Measurements from ENCODE around the gene NEUROD4.
"Not testable (repeated sequence)": the region's sequence is repeated elsewhere in the genome, so short reads cannot be mapped to it uniquely, and the experiment has no call there.

Gene NEUROD4

GRCh38 chr12:54977857-54978256 lies 41.9 kb upstream of the NEUROD4 start:
- no peak for TF ChIP-seq CTCF (IDR thresholded peaks at IDR 0.05; ENCODE audit: control insufficient read depth, extremely low read depth, insufficient read depth)
- no peak overlapping the region for H3K4me3 ChIP-seq (ENCODE audit: low read depth, low read length)
- DNase-seq (ENCODE audit: low read depth): no peak

DNA sequence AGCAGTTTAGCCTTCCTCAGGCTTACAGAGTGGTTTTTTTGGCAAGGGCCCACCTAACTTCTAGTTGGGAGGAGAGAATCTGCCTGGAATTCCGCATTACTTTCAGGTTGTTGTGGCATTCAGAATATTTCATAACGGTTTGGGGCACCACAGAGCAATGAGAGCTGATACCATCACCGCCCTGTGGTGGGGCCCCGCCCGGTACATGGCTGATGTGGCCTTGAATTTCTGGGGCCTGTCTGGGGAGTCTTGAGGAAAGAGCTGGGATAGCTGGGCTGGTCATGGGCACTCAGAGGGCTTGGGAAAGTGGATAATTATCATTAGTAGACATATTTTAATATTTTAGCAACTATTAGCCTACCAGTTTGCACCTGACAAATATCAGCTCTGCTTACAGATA lies 39.4 kb upstream of the NEUROD4 start:
- DNase-seq (ENCODE audit: low read depth): no peak
- TF ChIP-seq CTCF (IDR thresholded peaks at IDR 0.05; ENCODE audit: control insufficient read depth, extremely low read depth, insufficient read depth): no peak
- no peak overlapping the region for H3K4me3 ChIP-seq (ENCODE audit: low read depth, low read length)

GRCh38 chr12:54981796-54982195 lies 38.0 kb upstream of the NEUROD4 start:
- H3K4me3 ChIP-seq (ENCODE audit: low read depth, low read length): no peak overlapping the region
- DNase-seq (ENCODE audit: low read depth): no peak
- no peak for TF ChIP-seq CTCF (IDR thresholded peaks at IDR 0.05; ENCODE audit: control insufficient read depth, extremely low read depth, insufficient read depth)

DNA sequence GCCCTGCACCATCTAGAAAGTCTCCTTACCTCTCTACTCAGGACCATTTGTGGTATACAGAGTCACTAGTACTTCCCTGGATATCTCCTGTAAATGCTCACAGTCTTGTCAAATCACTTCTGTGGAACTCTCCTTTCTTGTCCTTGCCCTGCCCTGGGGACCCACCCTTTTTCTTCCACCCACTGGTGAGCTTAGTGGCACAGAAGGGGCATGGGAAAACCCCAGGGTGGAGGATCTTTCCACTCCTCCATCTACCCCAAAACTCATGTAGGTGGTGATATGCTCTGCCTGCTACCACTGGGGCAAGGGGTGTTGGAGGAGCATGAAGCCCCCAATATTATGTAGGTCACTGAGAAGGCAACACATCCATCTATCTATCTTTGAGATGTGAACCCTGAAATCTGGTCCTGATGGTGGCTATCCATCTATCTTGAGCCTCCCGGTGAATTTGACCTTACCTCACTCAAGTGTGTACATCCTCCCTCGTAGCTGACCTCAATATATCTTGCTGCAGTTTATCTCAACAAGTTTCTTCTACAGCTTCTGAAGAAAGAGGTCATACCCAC lies 36.2 kb upstream of the NEUROD4 start:
- no peak overlapping the region for H3K4me3 ChIP-seq (ENCODE audit: low read depth, low read length)
- DNase-seq (ENCODE audit: low read depth): no peak

GRCh38 chr12:54984658-54985376 lies 35.0 kb upstream of the NEUROD4 start, which contains the start of gene TESPA1:
TESPA1 (minus strand) TSS chr12:54984762; CDS start chr12:54974562, 10,200 bp downstream.
- no peak for DNase-seq (ENCODE audit: low read depth)
- no peak for TF ChIP-seq CTCF (IDR thresholded peaks at IDR 0.05; ENCODE audit: control insufficient read depth, extremely low read depth, insufficient read depth)
- H3K4me3 ChIP-seq (ENCODE audit: low read depth, low read length): no peak within 1 kb of the TSS

More for the DNA sequence above, 36.2 kb upstream of the NEUROD4 start:
- TF ChIP-seq CTCF (IDR thresholded peaks at IDR 0.05; ENCODE audit: control insufficient read depth, extremely low read depth, insufficient read depth): no peak

DNA sequence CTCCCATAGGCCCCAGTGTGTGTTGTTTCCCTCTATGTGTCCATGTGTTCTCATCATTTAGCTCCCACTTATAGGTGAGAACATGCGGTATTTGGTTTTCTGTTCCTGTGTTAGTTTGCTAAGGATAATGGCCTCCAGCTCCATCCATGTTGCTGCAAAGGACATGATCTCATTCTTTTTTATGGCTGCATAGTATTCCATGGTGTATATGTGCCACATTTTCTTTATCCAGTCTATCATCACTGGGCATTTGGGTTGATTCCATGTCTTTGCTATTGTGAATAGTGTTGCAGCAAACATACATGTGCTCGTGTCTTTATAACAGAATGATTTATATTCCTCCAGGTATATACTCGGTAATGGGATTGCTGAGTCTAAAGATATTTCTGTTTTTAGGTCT lies 33.0 kb upstream of the NEUROD4 start:
- not testable (repeated sequence) for H3K4me3 ChIP-seq (ENCODE audit: low read depth, low read length); DNase-seq (ENCODE audit: low read depth)

DNA sequence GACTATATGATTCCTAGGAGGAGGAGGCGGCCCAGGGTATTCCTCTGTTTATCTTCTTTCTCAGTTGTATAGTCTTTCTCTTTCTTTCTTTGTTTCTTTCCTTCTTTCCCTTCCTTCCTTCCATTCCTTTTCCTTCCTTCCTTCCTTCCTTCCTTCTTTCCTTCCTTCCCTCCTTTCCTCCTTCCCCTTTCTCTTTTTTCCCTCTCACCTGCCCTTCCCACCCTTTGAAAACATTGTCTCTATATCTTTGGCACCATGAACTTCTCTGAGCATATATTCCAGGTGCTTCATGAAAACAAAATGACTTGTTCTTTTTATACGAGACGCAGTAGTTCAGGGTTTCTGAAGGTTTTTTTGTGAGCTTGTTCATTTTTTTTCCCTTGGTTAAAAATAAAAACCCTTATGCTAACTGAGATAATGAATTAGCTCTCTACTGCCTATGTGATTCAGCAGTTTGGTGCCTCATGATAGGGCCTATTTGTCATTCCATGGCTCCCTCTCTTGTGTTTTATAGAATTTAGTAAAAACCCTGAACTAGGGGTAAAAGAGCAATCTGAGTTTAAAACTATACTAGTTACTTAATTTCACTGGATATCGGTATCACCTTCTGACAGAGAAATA lies 32.1 kb upstream of the NEUROD4 start:
- no peak for DNase-seq (ENCODE audit: low read depth)
- TF ChIP-seq CTCF (IDR thresholded peaks at IDR 0.05; ENCODE audit: control insufficient read depth, extremely low read depth, insufficient read depth): no peak
- no peak overlapping the region for H3K4me3 ChIP-seq (ENCODE audit: low read depth, low read length)
